ENCODE data around the gene CYP2B6. TPM values are rescaled to one million over a fixed set of nuclear protein-coding genes. Genes with fewer than 3 reads are reported as not detected.
"Not testable (repeated sequence)": the region's sequence is repeated elsewhere in the genome, so short reads cannot be mapped to it uniquely, and the experiment has no call there.

CYP2B6 gene
- total RNA-seq, 4 donors from 2014 or later, result not detected

DNA sequence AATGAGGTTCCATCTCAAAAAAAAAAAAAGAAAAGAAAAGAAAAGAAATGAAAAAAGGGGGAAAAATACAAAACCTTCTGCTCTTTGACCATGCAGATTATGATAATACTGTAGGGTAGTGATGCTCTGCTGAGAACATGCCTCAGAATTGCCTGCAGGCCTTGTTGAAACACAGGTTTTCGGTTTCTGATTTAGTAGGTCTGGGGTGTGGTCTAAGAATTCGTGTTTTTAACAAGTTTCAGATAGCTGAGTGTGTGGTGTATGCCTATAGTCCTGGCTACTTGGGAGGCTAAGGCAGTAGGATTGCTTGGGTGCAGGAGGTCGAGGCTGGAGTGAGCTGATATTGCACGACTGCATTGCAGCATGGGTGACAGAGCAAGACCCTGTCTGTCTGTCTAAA lies 14.9 kb upstream of the CYP2B6 start:
- Histone ChIP-seq H3K27ac (no peak overlapping the region), H3K9me3 (no peaks in the 10 kb centered on the region), H3K27me3 (peaks cover 42% of the 10 kb centered on the region), H3K36me3 (no peaks in the 10 kb centered on the region), H3K4me1 (no peaks in the 10 kb centered on the region), H3K4me3 (no peak overlapping the region)
- 62 to 67% methylated on average over 2 to 3 of the region's 4 CpGs for WGBS, 2 donors (ENCODE audit: low coverage in 1 of 2)
- ATAC-seq, result no peak
- no peak for TF ChIP-seq POLR2AphosphoS5 (IDR thresholded peaks at IDR 0.05)
- TF ChIP-seq EP300 (IDR thresholded peaks at IDR 0.05), result no peak
- no peak for TF ChIP-seq POLR2A (IDR thresholded peaks at IDR 0.05)
- TF ChIP-seq CTCF (IDR thresholded peaks at IDR 0.05), result no peak

DNA sequence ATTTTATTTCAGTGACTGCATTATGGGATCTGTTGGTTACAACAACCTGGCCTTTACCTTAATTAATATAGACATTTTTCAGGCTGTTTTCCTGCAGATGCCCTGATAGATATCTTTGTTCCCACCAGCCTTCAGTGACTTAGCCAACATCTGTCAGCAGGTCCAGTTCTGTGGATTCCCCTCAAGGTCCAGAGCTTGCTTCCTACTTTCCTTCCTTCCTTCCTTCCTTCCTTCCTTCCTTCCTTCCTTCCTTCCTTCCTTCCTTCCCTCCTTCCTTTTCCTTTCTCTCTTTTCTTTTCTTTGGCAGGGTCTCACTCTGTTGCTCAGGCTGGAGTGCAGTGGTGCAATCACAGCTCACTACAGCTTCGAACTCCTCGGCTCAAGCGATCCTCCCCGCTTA lies 14.4 kb upstream of the CYP2B6 start:
- Histone ChIP-seq H3K27me3 (peaks cover 39% of the 10 kb centered on the region), H3K9me3 (no peaks in the 10 kb centered on the region), H3K27ac (no peak overlapping the region), H3K36me3 (no peaks in the 10 kb centered on the region), H3K4me1 (no peaks in the 10 kb centered on the region), H3K4me3 (no peak overlapping the region)
- ATAC-seq, result no peak
- WGBS, 2 donors (ENCODE audit: low coverage in 1 of 2), result 65 to 71% methylated on average over 3 to 4 of the region's 4 CpGs
- no peak for TF ChIP-seq POLR2A (IDR thresholded peaks at IDR 0.05)

GRCh38 chr19:40979759-40980158 lies 11.3 kb upstream of the CYP2B6 start:
- ATAC-seq, H3K4me3 ChIP-seq, H3K27ac ChIP-seq, H3K9me3 ChIP-seq, H3K36me3 ChIP-seq, H3K4me1 ChIP-seq: not testable (repeated sequence)
- WGBS, 2 donors (ENCODE audit: low coverage in 1 of 2), result 53 to 75% methylated on average over 4 of the region's 4 CpGs
- peaks cover 58% of the 10 kb centered on the region for H3K27me3 ChIP-seq

GRCh38 chr19:40980743-40981442 lies 10.2 kb upstream of the CYP2B6 start:
- not testable (repeated sequence) for H3K4me1 ChIP-seq, ATAC-seq, H3K9me3 ChIP-seq, H3K4me3 ChIP-seq, H3K36me3 ChIP-seq, H3K27ac ChIP-seq
- H3K27me3 ChIP-seq, result peaks cover 58% of the 10 kb centered on the region
- WGBS, 2 donors (ENCODE audit: low coverage in 1 of 2), result 9 to 23% methylated on average over 1 to 2 of the region's 2 CpGs

DNA sequence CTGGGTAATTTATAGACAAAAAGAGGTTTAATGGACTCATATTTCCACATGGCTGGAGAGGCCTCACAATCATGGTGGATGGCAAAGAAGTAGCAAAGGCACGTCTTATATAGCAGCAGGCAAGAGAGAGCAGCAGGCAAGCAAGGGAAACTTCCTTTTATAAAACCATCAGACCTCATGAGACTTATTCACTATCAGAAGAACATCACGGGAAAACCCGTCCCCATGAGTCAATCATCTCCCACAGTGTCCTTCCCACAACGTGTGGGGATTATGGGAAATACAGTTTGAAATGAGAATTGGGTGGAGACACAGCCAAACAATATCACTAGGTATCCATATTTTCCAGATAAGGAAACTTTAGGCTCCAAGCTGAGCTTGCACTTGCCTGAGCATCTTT lies 9.5 kb upstream of the CYP2B6 start:
- Histone ChIP-seq H3K4me3 (no peak overlapping the region), H3K9me3 (no peaks in the 10 kb centered on the region), H3K27ac (no peak overlapping the region), H3K27me3 (peaks cover 58% of the 10 kb centered on the region), H3K4me1 (no peaks in the 10 kb centered on the region), H3K36me3 (no peaks in the 10 kb centered on the region)
- no peak for TF ChIP-seq POLR2AphosphoS5 (IDR thresholded peaks at IDR 0.05)
- no peak for TF ChIP-seq CTCF (IDR thresholded peaks at IDR 0.05)
- TF ChIP-seq POLR2A (IDR thresholded peaks at IDR 0.05), result no peak
- no peak for TF ChIP-seq EP300 (IDR thresholded peaks at IDR 0.05)
- WGBS, 2 donors (ENCODE audit: low coverage in 1 of 2), result 28 to 47% methylated on average over 4 of the region's 4 CpGs
- no peak for ATAC-seq

DNA sequence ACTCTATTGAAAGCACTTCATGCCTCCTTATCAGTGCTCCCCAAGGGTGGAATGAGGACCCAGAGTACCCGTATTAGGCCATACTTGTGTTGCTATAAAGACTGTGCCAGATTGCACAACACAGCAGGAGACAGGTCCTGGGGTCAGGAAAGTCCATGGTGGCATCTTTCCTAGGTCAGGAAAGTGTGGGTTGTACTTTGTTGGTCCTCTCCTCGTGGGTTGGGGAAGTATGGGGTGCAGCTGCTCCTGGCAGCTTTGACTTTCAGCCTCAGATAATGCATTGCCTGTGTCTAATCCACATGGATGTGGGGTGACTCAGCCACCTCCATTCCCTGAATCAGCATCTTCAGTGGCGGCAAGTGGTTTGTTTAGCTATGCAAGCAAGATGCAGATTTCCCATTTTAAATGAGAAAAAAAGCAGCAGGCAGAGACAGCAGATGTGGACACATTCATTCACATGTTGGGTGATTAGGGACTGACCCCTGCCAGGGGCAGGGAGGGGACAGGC lies 8.4 kb upstream of the CYP2B6 start:
- Histone ChIP-seq H3K27ac (no peak overlapping the region), H3K36me3 (no peaks in the 10 kb centered on the region), H3K4me1 (no peaks in the 10 kb centered on the region), H3K27me3 (peaks cover 53% of the 10 kb centered on the region), H3K4me3 (no peak overlapping the region), H3K9me3 (peaks cover 0 to 4% (median 0%) of the 10 kb centered on the region in 3 donors)
- ATAC-seq, result no peak
- TF ChIP-seq EP300 (IDR thresholded peaks at IDR 0.05), result no peak
- TF ChIP-seq POLR2AphosphoS5 (IDR thresholded peaks at IDR 0.05), result no peak
- TF ChIP-seq CTCF (IDR thresholded peaks at IDR 0.05), result no peak
- no peak for TF ChIP-seq POLR2A (IDR thresholded peaks at IDR 0.05)
- 6 to 17% methylated on average over 1 to 2 of the region's 3 CpGs for WGBS, 2 donors (ENCODE audit: low coverage in 1 of 2)

Data from gastroesophageal sphincter (tissue), 4 donors.